Activated CD8-positive, alpha-beta T cell treated with anti-CD3 and anti-CD28 coated beads for 36 hours (primary cell): Measurements from ENCODE around the gene KRT86. TPM values are rescaled to one million over a fixed set of nuclear protein-coding genes. Genes with fewer than 3 reads are reported as not detected.

Experiments
- ATAC-seq: fragments of 200-7000 bp; cut with Tn5 transposase; one replicate; pipeline ENCODE4 v1.10.0; 2021; ENCODE audit warnings: mild to moderate bottlenecking, moderate library complexity
- CTCF ChIA-PET: fragments of 350-600 bp; sonication (Branson Sonifier 250); formaldehyde crosslinking; loops from one replicate; lab custom pipeline; 2021; ENCODE audit warnings: antibody characterized with exemption; lab: Charles Lee
- POLR2A ChIA-PET: fragments of 350-600 bp; sonication (Branson Sonifier 250); formaldehyde crosslinking; loops from one replicate; lab custom pipeline; 2021; ENCODE audit warnings: antibody characterized with exemption; lab: Charles Lee
- DNase-seq: peaks from one replicate; pipeline ENCODE4 v3.0.0-alpha.2; 2020
- H3K27ac Mint-ChIP-seq: one replicate; pipeline ENCODE4 v1.8.0; 2021; ENCODE audit warnings: mild to moderate bottlenecking, mixed read lengths
- H3K27me3 Mint-ChIP-seq: one replicate; pipeline ENCODE4 v1.8.0; 2021; ENCODE audit warnings: mixed read lengths
- H3K36me3 Mint-ChIP-seq: one replicate; pipeline ENCODE4 v1.8.0; 2021; ENCODE audit warnings: low read depth, mixed read lengths
- H3K4me1 Mint-ChIP-seq: one replicate; pipeline ENCODE4 v1.8.0; 2021; ENCODE audit warnings: low read depth, mixed read lengths
- H3K4me3 Mint-ChIP-seq: one replicate; pipeline ENCODE4 v1.8.0; 2021; ENCODE audit warnings: mild to moderate bottlenecking, moderate library complexity, mixed read lengths
- H3K9me3 Mint-ChIP-seq: one replicate; pipeline ENCODE4 v1.8.0; 2021; ENCODE audit warnings: mixed read lengths
- intact Hi-C: fragments of 100-400 bp; cut with micrococcal nuclease; formaldehyde crosslinking; loops from one replicate; pipeline ENCODE4 v1.10.0; 2022
- total RNA-seq, 2 experiments: library from RNA; stranded (reverse); gene quantifications; one replicate each; pipeline ENCODE4 v1.2.3, GENCODE V29; 2021
- TF ChIP-seq, protein P1 (sequence below): fragments of 200-600 bp; IDR thresholded peaks from one replicate; pipeline ENCODE4 v1.8.0; 2022; ENCODE audit warnings: antibody characterized with exemption, mild to moderate bottlenecking

Gene KRT86
- total RNA-seq, 2 experiments from 2014 or later: not detected

DNA sequence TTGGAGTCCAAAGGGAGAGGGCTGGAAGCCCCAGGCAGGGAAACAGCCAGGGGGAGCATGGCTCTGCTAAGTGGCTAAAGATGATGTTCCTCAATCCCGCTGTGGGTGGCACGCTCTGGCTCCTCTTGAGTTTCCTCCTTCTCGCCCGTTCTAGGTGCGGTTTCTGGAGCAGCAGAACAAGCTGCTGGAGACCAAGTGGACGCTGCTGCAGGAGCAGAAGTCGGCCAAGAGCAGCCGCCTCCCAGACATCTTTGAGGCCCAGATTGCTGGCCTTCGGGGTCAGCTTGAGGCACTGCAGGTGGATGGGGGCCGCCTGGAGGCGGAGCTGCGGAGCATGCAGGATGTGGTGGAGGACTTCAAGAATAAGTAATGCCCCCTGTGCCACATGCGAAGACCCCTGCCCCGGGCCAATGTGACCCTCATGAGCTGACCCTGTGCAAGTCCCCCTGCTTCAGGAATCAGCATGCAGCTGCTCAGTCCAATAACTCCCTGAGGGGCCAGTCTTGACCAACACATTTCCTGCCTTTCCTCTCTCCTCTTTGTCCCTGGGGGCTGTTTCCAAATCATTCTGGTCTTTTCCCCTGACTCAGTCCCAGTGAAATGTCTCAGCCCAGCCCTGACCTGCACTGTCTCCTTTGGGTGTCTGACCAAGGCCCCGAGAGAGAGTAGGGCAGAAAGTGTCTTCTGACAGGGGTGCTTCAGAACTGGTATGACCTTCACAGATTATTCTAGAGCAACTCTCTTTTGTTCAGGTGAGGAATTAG is 39.3 kb upstream of the KRT86 start:
- intact Hi-C loops: no loop called here
- Mint-ChIP-seq H3K27ac (no peak overlapping the region), H3K27me3 (peaks cover 38% of the 10 kb centered on the region), H3K4me3 (no peak overlapping the region), H3K36me3 (no peaks in the 10 kb centered on the region), H3K9me3 (no peaks in the 10 kb centered on the region), H3K4me1 (no peaks in the 10 kb centered on the region)
- ATAC-seq: no peak
- TF ChIP-seq, protein P1, sequence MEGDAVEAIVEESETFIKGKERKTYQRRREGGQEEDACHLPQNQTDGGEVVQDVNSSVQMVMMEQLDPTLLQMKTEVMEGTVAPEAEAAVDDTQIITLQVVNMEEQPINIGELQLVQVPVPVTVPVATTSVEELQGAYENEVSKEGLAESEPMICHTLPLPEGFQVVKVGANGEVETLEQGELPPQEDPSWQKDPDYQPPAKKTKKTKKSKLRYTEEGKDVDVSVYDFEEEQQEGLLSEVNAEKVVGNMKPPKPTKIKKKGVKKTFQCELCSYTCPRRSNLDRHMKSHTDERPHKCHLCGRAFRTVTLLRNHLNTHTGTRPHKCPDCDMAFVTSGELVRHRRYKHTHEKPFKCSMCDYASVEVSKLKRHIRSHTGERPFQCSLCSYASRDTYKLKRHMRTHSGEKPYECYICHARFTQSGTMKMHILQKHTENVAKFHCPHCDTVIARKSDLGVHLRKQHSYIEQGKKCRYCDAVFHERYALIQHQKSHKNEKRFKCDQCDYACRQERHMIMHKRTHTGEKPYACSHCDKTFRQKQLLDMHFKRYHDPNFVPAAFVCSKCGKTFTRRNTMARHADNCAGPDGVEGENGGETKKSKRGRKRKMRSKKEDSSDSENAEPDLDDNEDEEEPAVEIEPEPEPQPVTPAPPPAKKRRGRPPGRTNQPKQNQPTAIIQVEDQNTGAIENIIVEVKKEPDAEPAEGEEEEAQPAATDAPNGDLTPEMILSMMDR: no peak
- ChIA-PET CTCF (interaction anchor here (0.8 to 0.9 kb wide), 2 partner anchors 14 to 21 kb away, joined by 3 read pairs; no protein-coding TSS in a partner anchor), POLR2A (interaction anchor here (1.3 kb wide), 1 partner anchor 25 kb away, joined by 3 read pairs; no protein-coding TSS in a partner anchor)
- no peak for DNase-seq

DNA sequence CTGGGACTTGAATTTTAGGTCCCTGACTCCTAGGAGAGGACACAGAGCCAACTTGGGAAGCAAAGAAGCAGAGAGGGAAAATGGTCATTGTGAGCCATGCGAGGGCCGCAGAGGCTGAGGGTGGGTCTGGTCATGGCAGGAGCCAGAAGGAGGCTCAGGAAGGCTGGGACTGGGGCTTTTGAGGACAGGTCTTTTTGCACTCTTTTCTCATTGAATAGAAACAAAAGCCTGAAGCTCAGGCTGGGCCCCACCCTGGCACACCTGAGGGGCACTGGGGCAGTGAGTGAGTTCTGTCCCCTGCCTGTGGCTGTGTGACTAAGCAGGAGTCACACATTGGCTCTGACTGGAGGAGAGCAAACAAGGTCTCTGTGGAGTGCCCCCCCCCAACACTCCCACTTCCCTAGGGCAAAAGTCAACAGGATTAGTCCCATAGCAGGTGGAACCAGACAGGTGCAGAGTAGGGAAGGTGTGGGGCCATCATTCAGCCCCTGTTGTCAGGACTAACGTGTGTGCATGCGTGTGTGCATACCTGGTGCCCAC is 38.6 kb upstream of the KRT86 start:
- Mint-ChIP-seq H3K4me1 (no peaks in the 10 kb centered on the region), H3K27me3 (peaks cover 32% of the 10 kb centered on the region), H3K4me3 (no peak overlapping the region), H3K27ac (no peak overlapping the region), H3K36me3 (no peaks in the 10 kb centered on the region), H3K9me3 (no peaks in the 10 kb centered on the region)
- intact Hi-C loops: no loop called here
- TF ChIP-seq, protein P1: no peak
- POLR2A ChIA-PET: interaction anchor here (0.8 to 1.3 kb wide), 2 partner anchors 12 to 26 kb away, joined by 3 read pairs; no protein-coding TSS in a partner anchor
- CTCF ChIA-PET: interaction anchor here (0.8 to 1.4 kb wide), 3 partner anchors 14 to 22 kb away, joined by 3 read pairs; no protein-coding TSS in a partner anchor
- ATAC-seq: no peak
- no peak for DNase-seq

DNA sequence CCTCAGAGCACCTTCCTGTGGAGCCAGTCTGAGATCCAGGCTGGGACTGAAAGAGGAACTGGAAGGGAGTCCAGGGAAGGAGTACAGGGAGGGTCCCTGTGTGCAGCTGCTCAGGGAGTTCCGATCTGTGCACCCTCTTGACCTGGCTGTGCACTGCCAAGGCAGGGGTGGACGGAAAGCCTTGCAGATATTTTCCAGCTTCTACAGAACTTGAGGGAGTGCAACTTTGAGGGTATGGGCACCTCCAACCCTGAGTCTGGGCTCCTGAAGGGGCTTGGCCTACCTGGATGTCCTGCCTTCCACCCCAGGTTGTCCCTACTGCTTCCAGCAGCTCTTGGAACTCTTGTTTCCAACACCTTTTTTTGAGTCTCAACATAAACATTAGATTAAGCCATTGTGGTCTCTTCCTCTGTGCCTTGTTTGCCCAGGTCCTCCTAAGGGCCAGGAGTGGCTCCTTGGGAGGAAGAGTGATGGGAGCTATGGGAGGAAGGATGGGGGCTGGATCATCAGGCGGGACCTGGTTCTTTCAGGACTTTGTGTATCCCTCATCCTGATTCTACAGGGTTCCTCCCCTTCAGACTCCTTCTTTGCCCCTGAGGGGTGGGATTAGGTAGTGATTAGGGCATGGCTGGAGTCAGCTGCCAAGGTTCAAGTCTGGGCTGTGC is 37.9 kb upstream of the KRT86 start:
- H3K27me3 Mint-ChIP-seq: peaks cover 27% of the 10 kb centered on the region
- no peak for DNase-seq
- TF ChIP-seq, protein P1: no peak
- CTCF ChIA-PET: interaction anchor here (0.9 to 4.1 kb wide), 4 partner anchors 14 to 91 kb away, joined by 3 to 33 read pairs (median 4); no protein-coding TSS in a partner anchor
- intact Hi-C loops: no loop called here
- no peak overlapping the region for H3K27ac Mint-ChIP-seq
- H3K36me3 Mint-ChIP-seq: no peaks in the 10 kb centered on the region
- H3K4me1 Mint-ChIP-seq: peaks cover 2% of the 10 kb centered on the region
- no peak overlapping the region for H3K4me3 Mint-ChIP-seq
- H3K9me3 Mint-ChIP-seq: no peaks in the 10 kb centered on the region
- ATAC-seq: no peak
- POLR2A ChIA-PET: interaction anchor here (0.7 to 1.3 kb wide), 5 partner anchors 9 to 27 kb away, joined by 3 read pairs; no protein-coding TSS in a partner anchor

DNA sequence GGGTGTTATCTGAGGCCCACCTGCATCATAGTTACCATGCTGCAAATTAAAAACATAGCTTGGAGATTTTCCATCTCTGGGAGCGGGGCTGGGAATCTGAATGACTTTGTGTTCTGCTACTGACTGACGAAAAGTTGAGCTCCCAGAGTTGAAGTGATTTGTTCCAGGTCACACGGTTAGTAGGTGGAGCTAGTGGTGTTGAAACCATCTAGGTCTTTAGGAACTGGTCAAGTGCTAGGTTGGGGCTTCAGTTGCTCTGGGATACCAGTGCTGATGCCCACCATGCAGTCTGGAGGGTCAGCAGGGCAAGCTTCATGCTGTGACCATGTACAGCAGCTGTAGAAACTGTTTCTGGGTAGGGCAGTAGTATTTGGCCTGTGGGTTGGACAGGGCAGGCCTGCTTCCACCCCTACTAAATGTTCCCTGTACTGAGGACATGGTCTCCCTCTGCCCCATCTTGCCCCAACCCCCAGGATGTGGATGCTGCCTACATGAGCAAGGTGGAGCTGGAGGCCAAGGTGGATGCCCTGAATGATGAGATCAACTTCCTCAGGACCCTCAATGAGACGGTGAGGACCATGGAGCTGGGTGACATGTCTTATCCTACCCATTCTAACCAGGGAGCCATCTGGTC is 36.1 kb upstream of the KRT86 start:
- DNase-seq: no peak
- H3K27ac Mint-ChIP-seq: no peak overlapping the region
- H3K4me1 Mint-ChIP-seq: peaks cover 5% of the 10 kb centered on the region
- TF ChIP-seq, protein P1: no peak
- CTCF ChIA-PET: interaction anchor here (0.6 to 4.1 kb wide), 6 partner anchors 12 to 68 kb away, joined by 3 to 33 read pairs (median 4); no protein-coding TSS in a partner anchor
- no peaks in the 10 kb centered on the region for H3K9me3 Mint-ChIP-seq
- H3K4me3 Mint-ChIP-seq: no peak overlapping the region
- H3K27me3 Mint-ChIP-seq: peaks cover 16% of the 10 kb centered on the region
- intact Hi-C loops: no loop called here
- ATAC-seq: no peak
- no peaks in the 10 kb centered on the region for H3K36me3 Mint-ChIP-seq
- POLR2A ChIA-PET: interaction anchor here (0.9 kb wide), 1 partner anchor 15 kb away, joined by 3 read pairs; no protein-coding TSS in a partner anchor
